CD4-positive, alpha-beta T cell (primary cell): ENCODE measurements around the gene PPP2R2C. TPM values are rescaled to one million over a fixed set of nuclear protein-coding genes. Genes with fewer than 3 reads are reported as not detected.

Experiments
- ATAC-seq: fragments of 200-7000 bp; cut with Tn5 transposase; one replicate; pipeline ENCODE4 v1.10.0; 2022; ENCODE audit warnings: mild to moderate bottlenecking; ENCODE audit not compliant: poor library complexity
- CTCF ChIA-PET: fragments of 350-600 bp; sonication (Branson Sonifier 250); formaldehyde crosslinking; loops from one replicate; lab custom pipeline; 2021; ENCODE audit warnings: antibody characterized with exemption, inconsistent platforms; lab: Charles Lee
- POLR2A ChIA-PET: fragments of 350-600 bp; sonication (Branson Sonifier 250); formaldehyde crosslinking; loops from one replicate; lab custom pipeline; 2021; ENCODE audit warnings: antibody characterized with exemption, inconsistent platforms; lab: Charles Lee
- DNase-seq, 14 experiments: peaks; one replicate each; pipeline ENCODE4 v3.0.0-alpha.2; 2013 to 2020; ENCODE audit warnings: mixed read lengths in 2 of 14
- H3K27ac ChIP-seq, 2 donors: one replicate each; pipeline versions ENCODE4 v1.5.1 to v1.7.0; 2013; ENCODE audit warnings: low read length in 2 of 2, low read depth in 1 of 2, mild to moderate bottlenecking in 1 of 2
- H3K27me3 ChIP-seq, 2 experiments: 1 replicate in 1 of 2; 2 replicates in 1 of 2; pipeline versions ENCODE4 v1.6.1 to v1.7.0; 2013; ENCODE audit warnings: low read length in 2 of 2, control low read depth in 1 of 2, mild to moderate bottlenecking in 1 of 2, moderate library complexity in 1 of 2; ENCODE audit not compliant: insufficient read depth in 2 of 2, control insufficient read depth in 1 of 2
- H3K36me3 ChIP-seq: one replicate; pipeline ENCODE4 v1.6.1; 2013; ENCODE audit warnings: low read length, control low read depth; ENCODE audit not compliant: insufficient read depth
- H3K4me1 ChIP-seq: one replicate; pipeline ENCODE4 v1.6.1; 2013; ENCODE audit warnings: low read length, control low read depth; ENCODE audit not compliant: insufficient read depth
- H3K4me3 ChIP-seq: one replicate; pipeline ENCODE4 v1.5.1; 2013; ENCODE audit warnings: mild to moderate bottlenecking, low read length, moderate library complexity
- H3K9me3 ChIP-seq, 2 experiments: 1 replicate in 1 of 2; 2 replicates in 1 of 2; pipeline versions ENCODE4 v1.6.1 to v1.7.0; 2013; ENCODE audit warnings: low read length in 2 of 2, mild to moderate bottlenecking in 2 of 2, control low read depth in 1 of 2, moderate library complexity in 1 of 2; ENCODE audit not compliant: control insufficient read depth in 1 of 2, insufficient read depth in 1 of 2
- H3K27ac Mint-ChIP-seq: one replicate; pipeline ENCODE4 v1.8.0; 2020; ENCODE audit warnings: mixed read lengths
- H3K27me3 Mint-ChIP-seq: one replicate; pipeline ENCODE4 v1.8.0; 2021; ENCODE audit warnings: mixed read lengths
- H3K36me3 Mint-ChIP-seq: one replicate; pipeline ENCODE4 v1.8.0; 2021; ENCODE audit warnings: low read depth, mixed read lengths
- H3K4me1 Mint-ChIP-seq: one replicate; pipeline ENCODE4 v1.8.0; 2021; ENCODE audit warnings: low read depth, mixed read lengths
- H3K4me3 Mint-ChIP-seq: one replicate; pipeline ENCODE4 v1.8.0; 2020; ENCODE audit warnings: mild to moderate bottlenecking, mixed read lengths
- H3K9me3 Mint-ChIP-seq: one replicate; pipeline ENCODE4 v1.8.0; 2020; ENCODE audit warnings: mixed read lengths
- intact Hi-C, 2 experiments: fragments of 100-400 bp; cut with DNase I in 1 of 2; cut with micrococcal nuclease in 1 of 2; formaldehyde crosslinking; loops; one replicate each; pipeline versions ENCODE4 v1.15.1 to v1.9.0; 2023 to 2025; cut with DNase I, micrococcal nuclease
- total RNA-seq, 174 experiments: library from RNA in 2 of 174; stranded (reverse) in 2 of 174; gene quantifications; one replicate each; pipeline ENCODE4 v1.2.3 and lab custom pipeline; 2021 to 2026
- TF ChIP-seq, protein P1 (sequence below): fragments of 200-600 bp; IDR thresholded peaks from one replicate; pipeline ENCODE4 v1.8.0; 2022; ENCODE audit warnings: antibody characterized with exemption, mild to moderate bottlenecking

The PPP2R2C gene
- total RNA-seq, 2 experiments from 2014 or later, result not detected

DNA sequence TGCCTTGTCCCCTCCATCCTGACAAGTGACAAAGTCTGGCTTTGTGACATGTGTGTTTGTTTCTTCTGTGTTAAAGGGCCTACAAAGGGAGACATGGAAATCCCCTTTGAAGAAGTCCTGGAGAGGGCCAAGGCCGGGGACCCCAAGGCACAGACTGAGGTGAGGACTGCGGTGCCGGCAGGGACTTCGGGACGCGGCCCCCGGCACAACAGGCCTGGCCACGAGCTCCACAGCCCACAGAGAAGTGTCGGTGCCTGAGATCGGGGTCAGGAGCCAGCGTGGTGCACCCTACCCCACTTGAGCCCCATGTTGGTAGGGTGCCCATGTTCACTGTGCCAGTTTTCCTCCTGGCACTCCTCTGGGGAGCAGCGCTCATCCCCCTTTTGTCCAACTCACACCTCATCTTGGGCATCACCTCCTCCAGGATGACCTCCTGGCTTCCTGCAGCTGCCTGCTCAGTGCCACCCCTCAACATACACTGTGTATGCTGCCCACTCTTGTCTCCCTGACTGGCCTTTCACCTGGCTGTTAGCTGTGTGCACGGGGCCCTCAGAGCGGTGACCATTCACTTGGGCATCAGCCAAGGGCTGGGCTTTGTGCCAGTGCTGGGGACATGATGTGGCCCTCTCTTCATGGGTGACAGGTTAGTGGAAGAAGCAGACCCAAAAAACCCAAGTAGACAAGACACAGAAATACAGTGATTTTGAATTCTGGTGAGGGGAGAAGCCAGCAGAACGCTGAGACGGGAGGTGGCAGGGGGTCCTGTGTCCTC lies 185.2 kb downstream of the PPP2R2C start:
- TF ChIP-seq, protein P1, sequence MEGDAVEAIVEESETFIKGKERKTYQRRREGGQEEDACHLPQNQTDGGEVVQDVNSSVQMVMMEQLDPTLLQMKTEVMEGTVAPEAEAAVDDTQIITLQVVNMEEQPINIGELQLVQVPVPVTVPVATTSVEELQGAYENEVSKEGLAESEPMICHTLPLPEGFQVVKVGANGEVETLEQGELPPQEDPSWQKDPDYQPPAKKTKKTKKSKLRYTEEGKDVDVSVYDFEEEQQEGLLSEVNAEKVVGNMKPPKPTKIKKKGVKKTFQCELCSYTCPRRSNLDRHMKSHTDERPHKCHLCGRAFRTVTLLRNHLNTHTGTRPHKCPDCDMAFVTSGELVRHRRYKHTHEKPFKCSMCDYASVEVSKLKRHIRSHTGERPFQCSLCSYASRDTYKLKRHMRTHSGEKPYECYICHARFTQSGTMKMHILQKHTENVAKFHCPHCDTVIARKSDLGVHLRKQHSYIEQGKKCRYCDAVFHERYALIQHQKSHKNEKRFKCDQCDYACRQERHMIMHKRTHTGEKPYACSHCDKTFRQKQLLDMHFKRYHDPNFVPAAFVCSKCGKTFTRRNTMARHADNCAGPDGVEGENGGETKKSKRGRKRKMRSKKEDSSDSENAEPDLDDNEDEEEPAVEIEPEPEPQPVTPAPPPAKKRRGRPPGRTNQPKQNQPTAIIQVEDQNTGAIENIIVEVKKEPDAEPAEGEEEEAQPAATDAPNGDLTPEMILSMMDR, result no peak
- Histone ChIP-seq H3K27me3 (no peaks in the 10 kb centered on the region), H3K9me3 (no peaks in the 10 kb centered on the region), H3K4me1 (no peaks in the 10 kb centered on the region), H3K4me3 (no peak overlapping the region), H3K36me3 (no peaks in the 10 kb centered on the region), H3K27ac (no peak overlapping the region)
- no peaks in the 10 kb centered on the region for H3K9me3 Mint-ChIP-seq
- ChIA-PET CTCF (no interaction called here), POLR2A (no interaction called here)
- DNase-seq (no peak), ATAC-seq (no peak)
- no peaks in the 10 kb centered on the region for H3K27me3 Mint-ChIP-seq
- no peak overlapping the region for H3K4me3 Mint-ChIP-seq
- intact Hi-C loops, result no loop called here
- no peaks in the 10 kb centered on the region for H3K4me1 Mint-ChIP-seq
- no peak overlapping the region for H3K27ac Mint-ChIP-seq
- peaks cover 12% of the 10 kb centered on the region for H3K36me3 Mint-ChIP-seq

DNA sequence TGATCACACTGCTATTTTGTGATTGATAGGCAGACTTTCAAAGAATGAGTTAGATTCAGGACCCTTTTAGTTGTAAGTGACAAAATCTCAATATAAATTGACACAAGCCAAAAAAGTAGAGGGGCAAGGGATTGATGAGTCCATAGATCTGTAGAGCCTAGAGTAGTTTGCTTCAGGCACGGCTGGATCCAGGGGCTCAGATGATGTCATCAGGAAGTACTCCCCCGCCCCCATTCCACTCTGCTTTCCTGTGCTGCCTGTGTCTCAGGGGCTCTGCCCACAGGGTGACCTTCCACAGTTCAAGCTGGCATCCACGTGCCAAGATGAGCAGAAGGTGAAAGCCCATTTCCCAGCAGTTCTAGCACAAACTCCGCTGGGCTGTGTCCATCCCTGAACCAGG lies 189.1 kb downstream of the PPP2R2C start:
- intact Hi-C loops, result no loop called here
- Histone ChIP-seq H3K4me1 (peaks cover 11% of the 10 kb centered on the region), H3K9me3 (no peaks in the 10 kb centered on the region), H3K4me3 (no peak overlapping the region), H3K27ac (no peak overlapping the region), H3K36me3 (no peaks in the 10 kb centered on the region), H3K27me3 (no peaks in the 10 kb centered on the region)
- TF ChIP-seq, protein P1, result no peak
- no peaks in the 10 kb centered on the region for H3K9me3 Mint-ChIP-seq
- no peaks in the 10 kb centered on the region for H3K27me3 Mint-ChIP-seq
- ChIA-PET POLR2A (no interaction called here), CTCF (no interaction called here)
- peaks cover 12% of the 10 kb centered on the region for H3K4me1 Mint-ChIP-seq
- no peak overlapping the region for H3K4me3 Mint-ChIP-seq
- H3K36me3 Mint-ChIP-seq, result peaks cover 4% of the 10 kb centered on the region
- DNase-seq (no peak), ATAC-seq (no peak)
- H3K27ac Mint-ChIP-seq, result no peak overlapping the region

DNA sequence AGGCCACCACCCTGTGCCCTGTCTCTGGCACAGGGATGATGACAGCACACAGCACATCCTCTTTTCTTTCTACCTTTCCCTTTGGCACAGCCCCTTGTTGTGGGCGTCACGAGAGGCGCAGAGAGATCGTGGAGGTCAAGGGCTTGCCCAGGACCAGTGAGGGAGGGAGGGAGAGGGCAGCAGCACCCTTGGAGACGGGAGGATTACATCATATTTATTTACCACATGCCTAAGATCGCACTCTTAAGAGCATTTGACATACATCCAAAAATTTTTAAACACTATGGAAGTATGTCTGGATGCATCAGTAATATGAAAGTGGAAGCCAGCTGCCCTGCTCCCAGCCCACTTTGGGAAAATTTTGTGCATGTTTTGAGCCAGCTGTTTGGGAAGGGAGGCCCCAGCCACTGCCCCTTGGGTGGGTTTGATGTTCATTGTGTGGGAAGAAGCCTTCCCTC lies 190.1 kb downstream of the PPP2R2C start:
- intact Hi-C loops, result no loop called here
- Mint-ChIP-seq H3K27ac (no peak overlapping the region), H3K4me3 (no peak overlapping the region), H3K27me3 (no peaks in the 10 kb centered on the region), H3K4me1 (peaks cover 12% of the 10 kb centered on the region), H3K9me3 (no peaks in the 10 kb centered on the region), H3K36me3 (peaks cover 4% of the 10 kb centered on the region)
- Histone ChIP-seq H3K27me3 (no peaks in the 10 kb centered on the region), H3K4me1 (peaks cover 16% of the 10 kb centered on the region), H3K36me3 (no peaks in the 10 kb centered on the region), H3K9me3 (no peaks in the 10 kb centered on the region), H3K4me3 (no peak overlapping the region), H3K27ac (no peak overlapping the region)
- ATAC-seq (no peak), DNase-seq (no peak)
- CTCF ChIA-PET, result no interaction called here
- TF ChIP-seq, protein P1, result no peak
- POLR2A ChIA-PET, result no interaction called here
